B cell (primary cell): ENCODE results near the gene CIITA.

Experiments used
- CTCF ChIP-seq: fragments of 200-600 bp; IDR thresholded peaks from one replicate; pipeline ENCODE4 v1.8.0; 2022; ENCODE audit warnings: antibody characterized with exemption, mild to moderate bottlenecking
- EZH2 ChIP-seq: IDR thresholded peaks from 2 replicates; pipeline ENCODE4 v1.6.1; 2012; ENCODE audit warnings: borderline replicate concordance, low read depth, mild to moderate bottlenecking, moderate library complexity, low read length; ENCODE audit not compliant: insufficient read depth, poor library complexity, severe bottlenecking

GRCh38 chr16:10936272-10936984 lies 59.4 kb downstream of the CIITA start:
- TF ChIP-seq EZH2 (no peak), CTCF (no peak)
